ENCODE measurements around the gene DEFB112.

The DEFB112 gene

GRCh38 chr6:50049829-50050228 is at the start of gene DEFB112:
TSS of gene DEFB112 (minus strand) at chr6:50049929. CDS start at chr6:50049869, 60 bp downstream.
- no peak for DNase-seq (ENCODE audit: low read depth, low spot score)

DNA sequence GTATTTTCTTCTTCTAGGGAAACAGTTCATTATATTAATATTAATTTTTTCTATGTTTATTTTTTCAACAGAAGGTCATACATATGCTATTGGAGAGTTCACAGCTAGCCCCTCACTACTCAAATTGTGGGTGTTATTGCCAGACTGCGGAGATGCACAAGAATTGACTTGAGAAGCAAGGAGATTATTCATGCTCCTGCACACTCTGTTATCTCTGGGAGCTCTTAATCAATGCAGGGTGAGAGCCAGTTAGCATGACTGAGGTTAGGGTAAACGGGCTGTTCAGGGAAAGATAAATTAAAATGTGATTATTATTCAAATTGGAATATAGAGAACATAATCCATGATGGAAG is 48.9 kb upstream of the DEFB112 start:
- no peak for DNase-seq (ENCODE audit: low read depth, low spot score)

- no peak for DNase-seq (ENCODE audit: low read depth, low spot score)
Observed at GRCh38 chr6:50097966-50098640, 48.4 kb upstream of the DEFB112 start.

- no peak for DNase-seq (ENCODE audit: low read depth, low spot score)
Observed at GRCh38 chr6:50096296-50096695, 46.6 kb upstream of the DEFB112 start.

- no peak for DNase-seq (ENCODE audit: low read depth, low spot score)
Observed at GRCh38 chr6:50093938-50094272, 44.2 kb upstream of the DEFB112 start.

- DNase-seq (ENCODE audit: low read depth, low spot score) = no peak
Observed at GRCh38 chr6:50093116-50093937, 43.6 kb upstream of the DEFB112 start.

DNA sequence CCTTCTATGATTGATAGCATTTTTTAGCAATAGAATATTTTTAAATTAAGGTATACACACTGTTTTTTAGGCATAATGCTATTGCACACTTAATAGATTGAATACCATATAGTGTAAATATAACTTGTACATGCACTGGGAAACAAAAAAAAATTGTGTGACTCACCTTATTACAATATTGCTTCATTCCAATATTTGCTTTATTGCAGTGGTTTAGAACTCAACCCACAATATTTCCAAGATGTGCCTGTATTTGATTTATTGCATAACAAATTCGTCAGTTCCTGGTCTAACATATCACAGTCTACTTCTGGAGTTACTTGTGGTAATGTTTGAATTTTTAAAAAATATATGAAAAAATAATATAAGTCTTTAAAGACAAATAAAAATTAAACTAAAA is 41.9 kb upstream of the DEFB112 start:
- DNase-seq (ENCODE audit: low read depth, low spot score) = no peak

GRCh38 chr6:50089911-50090310 is 40.2 kb upstream of the DEFB112 start:
- DNase-seq (ENCODE audit: low read depth, low spot score) = no peak

DNA sequence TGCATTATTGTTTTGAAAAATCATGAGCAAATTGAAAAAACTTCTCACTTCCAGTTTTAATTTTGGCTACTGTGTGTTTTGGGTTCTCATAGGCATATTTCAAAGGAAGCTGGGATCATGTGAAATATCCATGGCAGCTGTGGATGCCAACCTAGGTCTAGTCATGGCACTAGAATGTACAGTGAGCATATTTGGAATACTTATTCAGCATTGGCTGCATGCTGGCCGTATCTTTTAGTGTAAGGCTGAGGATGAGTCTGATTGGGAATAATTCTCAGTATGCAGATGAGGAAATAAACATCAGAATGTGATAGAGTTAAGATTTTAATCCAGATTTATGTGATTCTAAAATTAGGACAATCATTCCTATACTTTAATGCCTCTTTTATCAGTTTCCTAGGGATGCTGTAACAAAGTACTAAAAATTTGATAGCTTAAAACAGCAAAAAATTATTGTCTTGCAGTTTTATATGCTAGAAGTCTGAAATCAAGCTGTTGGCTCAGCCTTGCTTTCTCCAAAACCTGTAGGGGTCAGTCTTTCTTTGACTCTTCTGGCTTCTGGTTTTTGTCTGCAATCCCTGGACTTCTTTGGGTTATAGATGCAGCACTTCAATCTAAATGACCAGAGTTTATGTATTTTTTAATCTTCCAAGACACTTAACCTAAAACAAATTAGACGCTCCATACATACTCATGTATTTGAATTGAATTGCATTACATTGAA is 37.7 kb upstream of the DEFB112 start:
- DNase-seq (ENCODE audit: low read depth, low spot score) = no peak

DNA sequence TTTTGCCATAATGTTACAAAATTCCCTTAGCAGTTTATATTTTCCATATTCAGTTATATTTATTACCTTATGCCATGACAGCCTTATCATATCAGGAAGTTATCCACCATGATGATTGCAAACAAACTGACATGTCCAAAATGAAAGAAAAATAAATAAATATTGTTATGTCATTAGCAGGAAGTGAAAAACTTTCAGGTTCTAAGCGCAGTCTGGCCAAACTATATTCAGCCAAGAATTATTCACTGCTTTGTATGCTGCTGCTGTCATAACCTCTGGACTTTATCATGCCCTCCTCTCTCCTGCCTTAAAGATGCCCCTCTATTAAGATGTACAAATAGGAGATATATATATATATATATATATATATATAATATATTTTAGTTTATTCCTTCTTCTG is 27.7 kb upstream of the DEFB112 start:
- no peak for DNase-seq (ENCODE audit: low read depth, low spot score)

- DNase-seq (ENCODE audit: low read depth, low spot score) = no peak
Observed at GRCh38 chr6:50076431-50076830, 26.7 kb upstream of the DEFB112 start.

DNA sequence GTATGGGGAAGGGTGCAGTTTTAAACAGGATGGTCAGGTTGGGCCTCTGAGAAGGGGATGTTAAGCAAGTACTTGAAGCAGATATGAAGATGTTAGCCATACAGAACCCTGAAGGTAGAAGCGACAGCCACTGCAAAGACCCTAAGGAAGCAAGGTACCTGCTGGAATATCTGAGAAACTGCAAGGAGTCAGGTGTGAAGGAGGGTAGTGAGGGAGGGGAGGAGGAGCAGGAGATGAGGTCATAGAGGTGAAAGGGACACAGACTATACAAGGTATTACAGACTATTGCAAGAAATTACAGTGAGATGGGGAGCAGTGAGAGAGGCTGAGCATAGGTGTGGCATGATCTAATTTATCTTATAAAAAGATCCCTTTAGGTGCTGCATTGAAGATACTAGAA is 22.2 kb upstream of the DEFB112 start:
- DNase-seq (ENCODE audit: low read depth, low spot score) = no peak

GRCh38 chr6:50070101-50070500 is 20.4 kb upstream of the DEFB112 start:
- no peak for DNase-seq (ENCODE audit: low read depth, low spot score)

- no peak for DNase-seq (ENCODE audit: low read depth, low spot score)
Observed at GRCh38 chr6:50062051-50062450, 12.3 kb upstream of the DEFB112 start.

- no peak for DNase-seq (ENCODE audit: low read depth, low spot score)
Observed at GRCh38 chr6:50056242-50056641, 6.5 kb upstream of the DEFB112 start.

DNA sequence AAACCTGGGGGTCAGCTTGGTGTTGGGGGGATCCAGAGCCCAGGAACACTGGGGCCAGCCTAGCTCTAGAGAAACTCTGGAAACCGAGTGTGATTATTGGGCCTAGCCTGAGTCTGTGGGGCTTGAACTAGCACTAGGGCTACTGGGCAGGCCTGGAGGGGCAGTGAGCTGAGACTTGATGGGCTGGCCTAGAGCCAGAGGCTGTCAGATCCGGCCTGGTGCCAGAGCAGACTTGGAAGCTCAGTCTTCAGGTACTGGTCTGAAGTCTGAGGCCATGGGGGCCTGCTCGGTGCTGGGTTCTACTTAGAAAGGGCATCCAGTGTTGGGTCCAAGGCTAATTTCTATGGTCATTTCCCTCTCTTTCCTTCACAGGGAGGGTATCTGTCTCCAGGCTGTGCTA is 2.7 kb downstream of the DEFB112 start:
- no peak for DNase-seq (ENCODE audit: low read depth, low spot score)

- no peak for DNase-seq (ENCODE audit: low read depth, low spot score)
Observed at GRCh38 chr6:50030777-50031562, 18.8 kb downstream of the DEFB112 start.

DNA sequence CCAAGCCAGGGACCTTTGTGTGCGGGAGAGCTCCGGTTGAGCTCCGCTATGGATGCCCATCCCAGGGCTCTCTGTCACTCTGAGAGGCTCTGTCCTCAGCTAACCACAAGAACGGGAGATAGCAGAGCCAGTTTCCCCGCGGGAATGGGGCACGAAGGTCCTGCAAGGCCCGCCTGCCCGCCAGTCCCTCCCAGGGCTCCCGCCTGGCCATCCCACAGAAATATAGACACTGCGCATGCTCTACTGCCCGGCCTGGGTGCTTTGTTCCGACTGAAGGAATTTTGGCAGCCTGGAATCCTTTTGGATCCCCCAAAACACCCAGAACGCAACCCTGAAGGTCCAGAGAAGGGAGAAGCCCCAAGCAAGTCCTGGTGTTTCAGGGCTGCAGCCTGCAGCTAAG is 19.4 kb downstream of the DEFB112 start:
- DNase-seq (ENCODE audit: low read depth, low spot score) = no peak

DNA sequence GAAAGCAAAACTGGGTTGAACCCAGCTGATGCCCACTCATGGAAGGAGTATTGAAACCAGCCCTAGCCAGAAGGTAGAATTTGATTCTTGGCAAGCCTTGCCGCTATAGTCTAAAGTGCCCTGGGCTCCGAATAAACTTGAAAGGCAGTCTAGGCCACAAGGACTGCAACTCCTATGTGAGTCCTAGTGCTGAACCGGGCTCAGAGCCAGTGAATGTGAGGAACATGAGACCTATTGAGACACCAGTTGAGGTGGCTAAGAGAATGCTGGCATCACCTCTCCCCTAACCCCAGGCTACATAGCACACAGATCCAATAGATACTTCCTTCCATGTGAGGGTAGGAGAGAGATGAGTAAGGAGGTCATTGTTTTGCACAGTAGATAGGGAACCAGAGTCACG is 24.5 kb downstream of the DEFB112 start:
- DNase-seq (ENCODE audit: low read depth, low spot score) = no peak

- no peak for DNase-seq (ENCODE audit: low read depth, low spot score)
Observed at GRCh38 chr6:50021894-50022293, 27.8 kb downstream of the DEFB112 start, which contains the start of gene DEFB110. TSS of gene DEFB110 (minus strand) at chr6:50021994. CDS start at chr6:50021935, 59 bp downstream.

DNA sequence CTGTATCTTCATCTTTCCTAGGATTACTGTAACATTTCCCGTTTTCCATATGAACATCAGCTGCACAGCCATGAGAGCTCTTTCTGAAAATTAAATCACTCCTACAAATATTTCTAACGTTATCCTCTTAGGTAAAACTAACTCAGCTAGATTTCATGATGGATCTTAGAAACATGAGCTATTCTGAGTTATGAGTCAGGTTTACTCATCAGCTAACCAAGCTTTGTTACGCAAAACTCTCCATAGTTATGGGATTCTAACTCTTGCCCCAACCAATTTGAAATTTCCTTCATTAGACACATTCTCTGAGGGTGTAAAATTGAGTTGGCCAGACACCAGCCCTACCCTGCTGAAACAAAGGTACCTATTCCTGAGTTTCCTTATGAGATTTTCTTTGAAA is 41.9 kb downstream of the DEFB112 start:
- DNase-seq (ENCODE audit: low read depth, low spot score) = no peak

- DNase-seq (ENCODE audit: low read depth, low spot score) = no peak
Observed at GRCh38 chr6:50003139-50003538, 46.6 kb downstream of the DEFB112 start.
